Stimulated activated CD8-positive, alpha-beta memory T cell treated with anti-CD3 and anti-CD28 coated beads, Interleukin-7, amount 100 ng/mL, for 4 hours (primary cell): Measurements from ENCODE around the gene CLBA1.
"Not testable (repeated sequence)": the region's sequence is repeated elsewhere in the genome, so short reads cannot be mapped to it uniquely, and the experiment has no call there.

Experiments
- DNase-seq, 2 donors: peaks; one replicate each; pipeline ENCODE4 v3.0.0-alpha.2; 2020; ENCODE audit warnings: low read depth in 2 of 2

CLBA1 gene

DNA sequence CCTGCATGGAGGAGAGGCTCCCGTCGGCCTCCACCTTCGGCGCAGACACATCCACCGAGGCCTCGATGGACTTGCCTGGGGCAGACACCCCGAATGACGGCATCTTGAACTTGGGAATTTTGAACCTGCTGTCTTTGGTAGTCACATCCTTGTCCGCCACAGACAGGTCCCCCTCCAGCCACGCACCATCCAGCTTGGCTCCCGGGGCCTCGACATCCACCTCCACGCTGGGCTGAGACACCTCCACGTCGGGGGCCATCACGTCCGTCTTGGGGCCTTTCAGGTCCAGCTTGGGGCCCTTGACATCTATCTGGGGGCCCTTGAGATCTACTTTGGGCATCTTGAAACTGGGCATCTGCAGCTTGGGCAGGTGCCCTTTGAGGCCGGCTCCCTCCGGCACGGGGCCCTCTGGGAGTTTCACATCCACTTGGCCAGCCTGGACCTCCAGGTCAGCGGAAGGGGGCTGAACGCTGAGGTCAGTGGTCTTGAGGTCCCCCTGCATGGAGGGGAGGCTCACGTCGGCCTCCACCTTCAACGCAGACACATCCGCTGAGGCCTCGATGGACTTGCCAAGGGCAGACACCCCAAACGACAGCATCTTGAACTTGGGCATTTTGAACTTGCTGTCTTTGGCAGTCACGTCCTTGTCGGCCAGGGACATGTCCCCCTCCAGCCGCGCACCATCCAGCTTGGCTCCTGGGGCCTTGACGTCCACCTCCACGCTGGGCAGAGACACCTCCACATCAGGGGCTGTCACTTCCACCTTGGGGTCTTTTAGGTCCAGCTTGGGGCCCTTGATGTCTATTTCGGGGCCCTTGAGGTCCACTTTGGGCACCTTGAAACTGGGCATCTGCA, 37.5 kb upstream of the CLBA1 start:
- DNase-seq = not testable (repeated sequence)

DNA sequence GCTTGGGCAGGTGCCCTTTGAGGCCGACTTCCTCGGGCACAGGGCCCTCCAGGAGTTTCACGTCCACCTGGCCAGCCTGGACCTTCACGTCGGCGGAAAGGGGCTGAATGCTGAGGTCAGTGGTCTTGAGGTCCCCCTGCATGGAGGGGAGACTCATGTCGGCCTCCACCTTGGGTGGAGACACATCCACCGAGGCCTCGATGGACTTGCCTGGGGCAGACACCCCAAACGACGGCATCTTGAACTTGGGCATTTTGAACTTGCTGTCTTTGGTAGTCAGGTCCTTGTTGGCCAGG, 36.9 kb upstream of the CLBA1 start:
- no peak for DNase-seq

DNA sequence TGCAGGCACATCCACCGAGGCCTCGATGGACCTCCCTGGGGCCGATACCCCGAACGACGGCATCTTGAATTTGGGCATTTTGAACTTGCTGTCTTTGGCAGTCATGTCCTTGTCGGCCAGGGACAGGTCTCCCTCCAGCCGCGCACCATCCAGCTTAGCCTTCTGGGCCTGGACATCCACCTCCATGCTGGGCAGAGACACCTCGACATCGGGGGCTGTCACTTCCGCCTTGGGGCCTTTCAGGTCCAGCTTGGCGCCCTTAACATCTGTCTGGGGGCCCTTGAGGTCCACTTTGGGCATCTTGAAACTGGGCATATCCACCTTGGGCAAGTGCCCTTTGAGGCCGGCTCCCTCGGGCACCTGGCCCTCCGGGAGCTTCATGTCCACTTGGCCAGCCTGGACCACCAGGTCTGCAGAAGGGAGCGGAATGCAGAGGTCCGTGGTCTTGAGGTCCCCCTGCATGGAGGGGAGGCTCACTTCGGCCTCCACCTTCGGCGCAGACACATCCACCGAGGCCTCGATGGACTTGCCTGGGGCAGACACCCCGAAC, 36.1 kb upstream of the CLBA1 start:
- DNase-seq = not testable (repeated sequence)

DNA sequence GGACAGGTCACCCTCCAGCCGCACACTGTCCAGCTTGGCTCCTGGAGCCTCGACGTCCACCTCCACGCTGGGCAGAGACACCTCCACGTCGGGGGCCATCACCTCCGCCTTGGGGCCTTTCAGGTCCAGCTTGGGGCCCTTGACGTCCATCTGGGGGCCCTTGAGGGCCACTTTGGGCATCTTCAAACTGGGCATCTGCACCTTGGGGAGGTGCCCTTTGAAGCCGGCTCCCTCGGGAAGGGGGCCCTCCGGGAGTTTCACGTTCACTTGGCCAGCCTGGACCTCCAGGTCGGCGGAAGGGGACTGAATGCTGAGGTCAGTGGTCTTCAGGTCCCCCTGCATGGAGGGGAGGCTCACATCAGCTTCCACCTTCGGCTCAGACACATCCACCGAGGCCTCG, 35.6 kb upstream of the CLBA1 start:
- no peak for DNase-seq

DNA sequence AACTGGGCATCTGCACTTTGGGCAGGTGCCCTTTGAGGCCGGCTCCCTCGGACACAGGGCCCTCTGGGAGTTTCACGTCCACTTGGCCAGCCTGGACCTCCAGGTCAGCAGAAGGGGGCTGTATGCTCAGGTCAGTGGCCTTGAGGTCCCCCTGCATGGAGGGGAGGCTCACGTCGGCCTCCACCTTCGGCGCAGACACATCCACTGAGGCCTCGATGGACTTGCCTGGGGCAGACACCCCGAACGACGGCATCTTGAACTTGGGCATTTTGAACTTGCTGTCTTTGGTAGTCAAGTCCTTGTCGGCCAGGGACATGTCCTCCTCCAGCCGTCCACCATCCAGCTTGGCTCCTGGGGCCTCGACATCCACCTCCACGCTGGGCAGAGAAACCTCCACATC, 34.9 kb upstream of the CLBA1 start:
- not testable (repeated sequence) for DNase-seq

DNA sequence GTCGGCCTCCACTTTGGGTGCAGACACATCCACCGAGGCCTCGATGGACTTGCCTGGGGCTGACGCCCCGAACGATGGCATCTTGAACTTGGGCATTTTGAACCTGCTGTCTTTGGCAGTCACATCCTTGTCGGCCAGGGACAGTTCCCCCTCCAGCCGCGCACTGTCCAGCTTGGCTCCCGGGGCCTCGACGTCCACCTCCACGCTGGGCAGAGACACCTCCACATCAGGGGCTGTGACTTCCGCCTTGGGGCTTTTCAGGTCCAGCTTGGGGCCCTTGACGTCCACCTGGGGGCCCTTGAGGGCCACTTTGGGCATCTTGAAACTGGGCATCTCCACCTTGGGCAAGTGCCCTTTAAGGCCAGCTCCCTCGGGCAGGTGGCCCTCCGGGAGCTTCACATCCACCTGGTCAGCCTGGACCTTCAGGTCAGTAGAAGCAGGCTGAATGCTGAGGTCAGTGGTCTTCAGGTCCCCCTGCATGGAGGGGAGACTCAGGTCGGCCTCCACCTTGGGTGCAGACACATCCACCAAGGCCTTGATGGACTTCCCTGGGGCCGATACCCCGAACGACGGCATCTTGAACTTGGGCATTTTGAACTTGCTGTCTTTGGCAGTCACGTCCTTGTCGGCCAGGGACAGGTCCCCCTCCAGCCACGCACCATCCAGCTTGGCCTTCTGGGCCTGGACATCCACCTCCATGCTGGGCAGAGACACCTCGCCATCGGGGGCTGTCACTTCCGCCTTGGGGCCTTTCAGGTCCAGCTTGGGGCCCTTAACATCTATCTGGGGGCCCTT, 33.5 kb upstream of the CLBA1 start:
- DNase-seq = not testable (repeated sequence)

DNA sequence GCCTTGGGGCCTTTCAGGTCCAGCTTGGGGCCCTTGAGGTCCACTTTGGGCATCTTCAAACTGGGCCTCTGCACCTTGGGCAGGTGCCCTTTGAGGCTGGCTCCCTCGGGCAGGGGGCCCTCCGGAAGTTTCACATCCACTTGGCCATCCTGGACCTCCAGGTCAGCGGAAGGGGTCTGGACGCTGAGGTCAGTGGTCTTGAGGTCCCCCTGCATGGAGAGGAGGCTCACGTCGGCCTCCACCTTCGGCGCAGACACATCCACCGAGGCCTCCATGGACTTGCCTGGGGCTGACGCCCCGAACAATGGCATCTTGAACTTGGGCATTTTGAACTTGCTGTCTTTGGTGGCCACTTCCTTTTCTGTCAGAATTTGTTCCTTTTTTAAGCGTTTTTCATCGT, 32.5 kb upstream of the CLBA1 start:
- no peak for DNase-seq

DNA sequence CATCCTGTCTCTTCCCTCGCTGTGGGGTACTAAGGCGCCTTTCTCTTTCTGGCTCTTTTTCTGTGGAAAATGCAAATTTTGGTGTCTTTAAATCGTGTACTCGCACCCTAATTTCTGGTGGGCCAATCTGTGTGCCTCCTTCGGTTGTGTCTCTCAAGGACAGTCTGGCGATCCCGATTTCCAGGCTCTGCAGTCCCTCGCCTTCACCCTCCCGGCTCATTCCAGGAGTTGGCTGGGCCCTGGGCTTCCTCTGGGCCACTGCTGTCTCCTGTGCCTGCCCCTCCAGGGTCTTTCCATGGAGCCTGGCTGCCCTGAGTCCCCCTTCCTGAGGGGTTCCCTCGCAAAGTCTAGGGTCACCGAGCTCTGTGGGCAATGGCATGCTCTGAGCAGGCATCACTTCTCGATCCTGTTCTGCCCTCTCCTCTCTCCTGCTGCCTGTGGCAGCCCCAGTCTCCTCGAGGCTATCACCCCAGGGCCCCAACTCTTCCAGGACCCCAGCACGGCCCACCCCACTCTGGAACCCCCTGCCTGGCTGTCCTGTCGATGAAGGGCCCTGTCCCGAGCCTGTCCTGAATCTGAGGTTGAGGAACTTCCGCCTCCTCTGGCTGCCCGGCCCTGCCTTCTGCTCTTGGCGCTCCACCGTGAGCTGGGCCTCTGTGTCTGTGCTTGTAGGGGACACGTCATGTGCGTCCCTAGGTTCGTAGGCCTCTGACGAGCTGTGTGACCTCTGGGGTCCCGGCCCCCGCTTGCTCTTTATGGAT, 31.5 kb upstream of the CLBA1 start:
- no peak for DNase-seq

DNA sequence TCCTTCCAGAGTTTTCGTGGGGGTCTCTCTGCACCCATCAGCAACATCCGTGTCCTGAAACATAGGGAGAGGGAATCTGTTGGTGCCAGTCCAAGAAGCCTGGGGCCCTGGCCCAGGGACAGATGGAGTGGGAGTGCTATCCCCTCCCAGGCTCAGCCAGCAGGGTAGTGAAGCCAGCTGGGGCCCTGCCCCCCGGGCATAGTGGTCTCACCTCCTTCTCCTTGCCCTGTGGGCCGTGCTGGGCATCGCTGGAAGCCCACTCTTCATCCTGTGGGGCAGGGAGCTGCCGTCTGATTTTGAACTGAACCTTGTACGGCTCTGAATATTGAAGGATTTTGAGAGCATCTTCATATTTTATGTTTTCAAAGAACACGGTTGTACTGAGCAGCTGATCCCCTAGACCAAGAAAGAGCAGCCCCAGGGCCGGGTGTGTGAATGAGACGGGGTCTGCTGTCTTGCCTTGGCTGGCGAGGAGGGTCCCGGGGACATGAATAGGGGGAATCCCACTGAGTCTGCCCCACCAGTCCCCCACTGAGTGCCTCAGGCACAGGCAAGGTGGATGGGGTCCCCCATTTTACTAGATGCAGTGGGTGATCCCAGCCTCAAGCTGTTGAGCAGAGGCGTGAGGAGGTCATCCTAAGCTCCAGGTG, 30.7 kb upstream of the CLBA1 start:
- DNase-seq = no peak

DNA sequence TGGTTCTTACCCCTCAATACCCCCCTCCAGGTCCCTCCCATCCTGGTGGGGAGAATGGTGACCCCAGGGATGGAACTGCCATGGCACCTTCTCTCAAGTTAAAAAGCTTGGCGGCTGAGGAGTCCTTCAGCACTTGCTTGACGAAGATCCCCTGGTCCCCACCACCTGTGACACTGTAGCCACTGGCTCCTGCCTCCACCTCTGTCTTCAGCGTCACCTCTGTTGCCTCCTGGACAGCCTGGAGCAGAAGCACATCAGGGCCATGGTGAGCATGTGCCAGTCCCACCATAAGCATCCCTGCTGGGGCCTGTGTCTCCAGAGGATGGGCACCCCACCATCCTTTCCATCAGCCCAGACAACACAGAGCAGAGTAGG, 30.2 kb upstream of the CLBA1 start:
- DNase-seq = no peak

DNA sequence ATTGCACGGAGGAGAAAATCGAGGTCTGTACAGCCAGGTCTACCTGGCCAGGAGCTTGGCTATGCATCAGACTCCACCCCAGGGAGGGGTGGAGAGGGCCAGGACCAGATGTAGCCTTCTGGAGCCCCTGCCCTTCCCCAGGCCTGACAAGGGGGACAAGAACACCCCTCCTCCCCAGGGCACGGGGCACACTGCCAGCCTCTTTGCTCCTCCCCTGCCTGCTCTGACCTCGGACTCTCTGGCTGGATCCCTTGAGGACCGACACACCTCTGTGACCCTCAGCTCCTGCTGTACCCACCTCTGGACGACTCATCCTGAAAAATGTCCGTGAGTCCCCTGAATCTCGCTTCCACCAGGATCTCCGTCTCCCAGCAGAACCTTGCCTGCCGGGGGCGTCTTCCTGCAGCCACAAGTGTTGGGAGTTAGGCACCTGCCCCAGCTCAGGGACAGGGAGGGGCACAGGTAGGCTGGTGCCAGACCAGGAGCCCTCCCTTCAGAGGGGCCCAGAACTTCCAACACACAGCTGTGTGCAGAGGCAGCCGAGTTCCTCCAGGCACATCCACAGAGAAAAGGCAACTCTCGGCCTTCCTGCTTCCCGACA, 29.2 kb upstream of the CLBA1 start:
- no peak for DNase-seq

DNA sequence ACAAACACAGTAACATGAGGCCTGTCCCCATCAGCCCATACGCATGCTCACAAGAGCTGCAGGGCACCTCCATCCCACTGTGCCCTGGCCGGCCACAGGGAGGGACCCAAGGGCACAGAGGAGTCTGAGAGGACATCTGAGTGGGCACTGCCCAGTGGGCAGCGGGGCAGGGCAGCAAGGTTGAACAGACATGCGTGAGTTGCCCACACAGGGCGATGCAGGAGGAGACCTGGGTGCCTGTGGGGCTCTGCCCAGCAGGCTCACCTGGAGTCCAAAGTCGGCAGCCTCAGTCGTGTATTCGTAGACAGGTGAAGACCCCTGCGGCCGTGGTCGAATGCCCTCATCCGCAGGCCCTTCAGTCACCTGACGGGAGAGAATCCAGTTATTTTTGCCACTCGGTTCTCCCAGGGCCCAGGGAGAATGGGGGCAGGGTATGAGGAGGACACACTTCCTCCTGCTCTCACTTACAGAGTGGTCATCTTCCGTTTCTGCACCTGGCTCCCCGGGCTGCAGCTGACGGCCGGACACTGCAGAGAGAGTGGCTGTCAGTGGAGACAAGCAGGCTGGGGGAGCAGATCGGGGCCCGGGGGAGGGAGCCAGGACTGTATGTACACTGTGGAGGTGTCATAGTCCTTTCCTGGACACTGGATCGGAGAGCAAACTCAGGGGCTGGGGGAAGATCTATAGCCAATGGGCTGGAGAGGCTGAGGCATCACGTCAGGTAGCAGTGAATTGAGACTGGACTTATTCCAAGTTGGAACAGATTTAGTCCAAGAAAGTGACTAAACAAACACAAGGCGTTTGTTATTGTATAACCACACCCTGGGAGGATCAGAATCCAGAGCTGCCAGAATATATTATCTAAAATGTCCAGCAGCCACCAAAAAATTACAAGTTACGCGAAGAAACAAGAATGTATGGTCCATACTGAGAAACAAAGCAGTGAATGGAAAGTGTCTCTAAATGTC, 28.2 kb upstream of the CLBA1 start:
- DNase-seq = no peak

DNA sequence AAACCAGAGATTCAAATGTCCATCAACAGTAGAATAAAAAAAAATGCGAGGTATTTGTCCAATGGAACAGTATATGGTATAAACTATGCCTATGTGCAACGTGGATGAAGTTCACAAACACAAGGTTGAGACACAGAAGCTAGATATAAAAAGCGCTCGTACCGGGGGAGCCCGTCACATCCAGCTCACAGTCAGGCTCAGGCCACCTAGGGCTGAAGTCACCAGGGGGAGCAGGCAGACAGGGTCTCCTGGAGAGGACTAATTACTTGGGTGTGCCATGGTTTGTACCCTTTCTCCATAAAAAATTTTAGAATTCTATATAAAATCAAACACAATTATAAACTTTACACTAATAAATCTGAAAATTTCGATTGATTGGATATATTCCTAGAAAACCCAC, 21.0 kb upstream of the CLBA1 start:
- no peak for DNase-seq

DNA sequence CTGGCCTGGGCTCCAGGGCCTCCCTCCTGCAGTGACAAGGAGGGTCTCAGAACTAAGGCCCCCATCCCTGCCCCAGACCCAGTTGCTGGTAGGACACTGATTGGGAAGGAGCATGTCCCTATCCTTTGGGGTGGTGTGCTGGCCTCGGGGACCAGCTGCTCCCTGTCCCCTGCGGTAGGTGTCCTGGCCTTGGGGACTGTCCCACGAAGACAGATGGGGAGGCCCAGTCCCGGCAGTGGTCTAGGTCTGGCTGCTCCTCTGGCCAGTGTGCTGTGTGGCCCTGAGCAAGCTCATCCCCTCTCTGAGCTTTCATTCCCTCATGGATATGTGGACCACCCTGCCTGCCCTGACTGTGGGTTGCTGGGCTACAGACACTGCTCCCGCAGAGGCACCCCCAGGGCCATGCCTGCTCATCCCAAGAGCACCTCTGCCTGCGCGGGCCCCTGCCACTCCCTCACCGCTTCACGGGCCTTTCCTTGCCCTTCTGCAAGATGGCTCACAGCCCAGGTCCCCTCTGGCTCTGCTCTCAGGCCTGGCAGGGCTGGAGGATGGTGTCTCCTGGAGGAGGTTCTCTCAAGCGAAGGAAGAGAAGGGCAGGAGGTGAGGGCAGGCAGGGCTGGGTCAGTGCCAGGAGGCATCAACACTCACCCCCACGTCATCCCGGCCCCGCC, 19.9 kb upstream of the CLBA1 start:
- no peak for DNase-seq

DNA sequence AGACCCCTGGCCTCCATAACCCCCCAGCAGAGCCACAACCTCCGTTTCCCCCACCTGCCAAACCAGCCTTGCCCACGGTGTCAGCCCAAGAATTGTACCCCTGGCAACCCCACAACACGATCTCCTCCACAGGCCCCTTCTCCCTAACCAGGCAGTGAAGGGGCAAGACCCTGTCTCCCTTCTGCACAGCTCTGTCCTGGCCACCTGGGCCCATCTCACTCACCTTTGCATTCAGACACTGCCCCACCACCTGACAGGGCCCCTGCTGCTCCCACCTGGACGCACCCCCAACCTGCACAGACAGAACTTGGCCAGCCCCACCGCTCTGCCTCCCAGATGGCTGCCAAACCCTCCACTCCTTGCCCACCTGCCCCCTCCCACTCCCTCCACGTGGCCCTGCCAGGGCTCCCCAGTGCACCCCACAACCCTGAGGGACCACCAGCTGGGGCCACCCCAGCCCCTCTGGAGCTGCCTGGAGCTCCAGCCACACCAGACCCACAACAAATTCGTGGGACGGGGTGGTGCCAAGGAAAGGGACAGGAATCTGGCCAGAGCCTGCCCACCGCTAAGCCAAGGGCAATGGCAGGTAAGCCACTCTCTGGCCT, 19.2 kb upstream of the CLBA1 start:
- DNase-seq = no peak

DNA sequence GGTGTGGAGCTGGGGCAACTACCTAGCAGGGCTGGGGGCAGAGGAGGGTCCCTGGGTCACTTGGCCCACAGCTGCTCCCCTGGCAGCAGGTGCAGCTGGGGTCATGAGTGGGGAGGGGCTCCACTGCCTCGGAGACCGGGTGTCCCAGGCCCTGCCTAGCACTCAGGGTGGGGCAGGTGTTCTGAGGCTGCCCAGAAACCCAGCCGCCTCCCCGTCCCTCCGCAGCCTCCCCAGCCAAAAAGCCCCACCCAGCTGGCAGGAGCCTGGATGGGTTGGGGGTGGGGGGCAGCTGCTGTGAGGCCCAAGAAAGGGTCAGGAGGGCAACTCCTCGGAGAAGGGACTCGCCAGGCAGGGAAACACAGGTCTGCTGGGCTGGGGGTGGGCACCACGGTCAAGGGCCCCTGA, 18.6 kb upstream of the CLBA1 start:
- DNase-seq = no peak

DNA sequence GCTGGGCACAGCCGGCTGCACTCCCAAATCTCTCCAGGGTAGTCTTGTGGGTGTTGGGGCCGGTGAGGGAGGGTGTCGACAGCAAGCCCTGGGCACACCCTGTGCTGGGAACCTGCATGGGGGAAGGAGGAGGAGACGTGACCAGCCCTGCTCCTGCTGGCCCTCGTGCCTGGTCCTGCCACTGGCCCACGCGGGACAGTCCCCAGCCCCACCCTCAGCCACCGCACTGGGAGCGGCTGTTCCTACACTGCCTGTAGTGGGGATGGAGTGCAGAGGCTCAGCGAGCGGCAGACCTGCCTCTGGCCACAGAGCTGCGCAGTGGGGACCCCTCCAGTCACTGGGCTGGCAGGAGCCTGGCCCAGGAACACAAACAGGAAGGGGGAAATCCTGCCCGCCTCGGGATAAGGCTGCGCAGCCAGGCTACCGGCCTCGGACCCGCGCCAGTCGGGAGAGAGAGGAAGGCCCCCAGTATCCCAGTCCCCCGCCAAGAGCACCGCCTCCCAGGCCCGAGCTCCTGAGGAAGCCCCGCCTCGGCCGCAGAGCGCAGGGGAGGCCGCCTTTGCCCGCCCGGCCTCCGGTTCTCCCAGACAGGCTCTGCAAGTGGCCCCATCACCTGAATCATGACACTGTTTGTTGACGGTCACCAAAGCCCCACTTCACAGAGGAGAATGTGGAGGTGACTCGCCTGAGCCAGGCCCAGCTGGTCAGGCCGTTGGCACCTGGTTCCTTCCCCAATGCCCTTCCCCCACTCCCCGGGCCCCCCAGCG, 18.0 kb upstream of the CLBA1 start:
- no peak for DNase-seq

DNA sequence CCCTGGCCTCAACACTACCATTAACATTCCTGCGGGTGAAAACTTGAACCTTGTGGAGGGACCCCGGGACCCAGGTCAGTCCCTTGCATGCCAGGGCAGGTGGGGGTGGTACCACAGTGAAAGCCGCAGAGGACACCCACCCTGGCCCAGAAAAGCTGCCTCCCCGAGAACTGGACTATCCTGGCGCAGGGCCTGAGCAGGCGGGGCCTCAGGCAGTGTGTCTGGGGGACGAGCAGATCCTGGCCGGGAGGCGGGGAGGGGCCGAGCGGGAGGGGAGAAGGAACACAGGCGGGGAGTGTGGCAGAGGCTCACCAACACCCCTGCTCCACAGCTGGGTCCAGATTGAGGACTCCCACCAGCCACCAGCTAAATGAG, 17.4 kb upstream of the CLBA1 start:
- no peak for DNase-seq
